Choroid plexus epithelial cell (primary cell): ENCODE results near the gene DNAJC2.

Experiments
- DNase-seq: peaks from one replicate; pipeline ENCODE4 v3.0.0-alpha.2; 2010; ENCODE audit warnings: low read depth
- H3K4me3 ChIP-seq: 2 replicates; pipeline ENCODE4 v1.5.1; 2011; ENCODE audit warnings: low read depth, mild to moderate bottlenecking, control low read depth, low read length, moderate library complexity
- TF ChIP-seq, protein P1 (sequence below): conservative IDR thresholded peaks from 2 replicates; pipeline ENCODE4 v1.5.1; 2011; ENCODE audit warnings: low read depth, mild to moderate bottlenecking, control low read depth, inconsistent platforms, low read length, moderate library complexity

Gene DNAJC2

DNA sequence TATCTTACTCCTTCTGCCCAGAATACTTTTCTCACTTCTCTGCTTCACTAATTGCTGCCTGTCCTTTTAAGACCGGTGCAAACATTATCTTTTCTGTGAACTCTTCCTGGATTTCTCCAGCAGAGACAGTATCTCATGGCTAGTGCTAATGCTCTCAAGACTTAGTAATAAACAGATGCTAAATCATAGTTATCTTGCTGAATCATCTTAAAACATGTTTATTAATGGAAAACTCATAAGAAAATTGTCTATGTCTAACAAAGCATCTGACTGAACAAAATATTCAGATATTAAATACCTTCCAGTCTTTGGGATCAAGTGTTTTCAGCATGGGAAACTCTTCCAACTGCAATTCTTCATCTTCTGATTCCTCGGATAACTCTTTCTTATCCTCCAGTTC is 3.1 kb downstream of the DNAJC2 start:
- TF ChIP-seq, protein P1, sequence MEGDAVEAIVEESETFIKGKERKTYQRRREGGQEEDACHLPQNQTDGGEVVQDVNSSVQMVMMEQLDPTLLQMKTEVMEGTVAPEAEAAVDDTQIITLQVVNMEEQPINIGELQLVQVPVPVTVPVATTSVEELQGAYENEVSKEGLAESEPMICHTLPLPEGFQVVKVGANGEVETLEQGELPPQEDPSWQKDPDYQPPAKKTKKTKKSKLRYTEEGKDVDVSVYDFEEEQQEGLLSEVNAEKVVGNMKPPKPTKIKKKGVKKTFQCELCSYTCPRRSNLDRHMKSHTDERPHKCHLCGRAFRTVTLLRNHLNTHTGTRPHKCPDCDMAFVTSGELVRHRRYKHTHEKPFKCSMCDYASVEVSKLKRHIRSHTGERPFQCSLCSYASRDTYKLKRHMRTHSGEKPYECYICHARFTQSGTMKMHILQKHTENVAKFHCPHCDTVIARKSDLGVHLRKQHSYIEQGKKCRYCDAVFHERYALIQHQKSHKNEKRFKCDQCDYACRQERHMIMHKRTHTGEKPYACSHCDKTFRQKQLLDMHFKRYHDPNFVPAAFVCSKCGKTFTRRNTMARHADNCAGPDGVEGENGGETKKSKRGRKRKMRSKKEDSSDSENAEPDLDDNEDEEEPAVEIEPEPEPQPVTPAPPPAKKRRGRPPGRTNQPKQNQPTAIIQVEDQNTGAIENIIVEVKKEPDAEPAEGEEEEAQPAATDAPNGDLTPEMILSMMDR, result no peak
- H3K4me3 ChIP-seq, result no peak overlapping the region
- DNase-seq, result no peak

DNA sequence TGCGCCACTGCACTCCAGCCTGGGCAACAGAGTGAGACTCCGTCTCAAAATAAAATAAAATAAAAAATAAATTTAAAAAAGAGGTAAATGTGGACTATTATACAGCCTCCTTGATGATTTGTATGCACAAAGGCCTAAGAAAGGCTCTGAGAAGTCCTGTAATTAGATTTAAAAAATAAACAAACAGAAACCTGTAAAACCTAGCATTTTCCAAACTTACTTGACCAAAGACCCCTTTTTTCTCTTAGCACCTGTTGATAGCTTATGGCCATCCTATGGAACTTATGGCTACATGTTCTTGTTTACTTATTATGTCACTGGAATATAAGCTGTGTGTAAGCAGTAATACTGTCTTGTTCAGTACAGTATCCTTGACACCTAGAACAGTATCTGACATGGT is 5.7 kb downstream of the DNAJC2 start:
- TF ChIP-seq, protein P1, result no peak

DNA sequence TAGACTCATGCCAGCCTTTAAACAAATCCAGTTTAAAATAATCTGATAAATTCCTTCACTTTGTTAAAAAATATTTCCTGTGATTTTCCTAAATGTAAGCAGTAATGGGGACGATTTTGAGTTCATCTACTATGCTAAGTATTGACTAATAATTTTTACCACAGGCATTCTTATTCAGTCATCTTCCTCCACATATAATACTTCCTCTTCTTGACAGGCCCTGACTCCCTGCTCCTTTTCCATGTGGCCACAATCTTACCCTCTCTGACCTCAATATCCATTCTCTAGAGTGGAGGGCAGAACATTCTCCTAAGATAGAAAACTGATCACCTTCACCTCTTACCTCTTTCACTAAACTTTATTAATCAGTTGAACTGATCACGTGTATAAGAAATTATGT is 7.8 kb downstream of the DNAJC2 start:
- DNase-seq, result no peak
- TF ChIP-seq, protein P1, result no peak
- H3K4me3 ChIP-seq, result no peak overlapping the region

More for the DNA sequence above, 5.7 kb downstream of the DNAJC2 start:
- H3K4me3 ChIP-seq, result no peak overlapping the region
- DNase-seq, result no peak

DNA sequence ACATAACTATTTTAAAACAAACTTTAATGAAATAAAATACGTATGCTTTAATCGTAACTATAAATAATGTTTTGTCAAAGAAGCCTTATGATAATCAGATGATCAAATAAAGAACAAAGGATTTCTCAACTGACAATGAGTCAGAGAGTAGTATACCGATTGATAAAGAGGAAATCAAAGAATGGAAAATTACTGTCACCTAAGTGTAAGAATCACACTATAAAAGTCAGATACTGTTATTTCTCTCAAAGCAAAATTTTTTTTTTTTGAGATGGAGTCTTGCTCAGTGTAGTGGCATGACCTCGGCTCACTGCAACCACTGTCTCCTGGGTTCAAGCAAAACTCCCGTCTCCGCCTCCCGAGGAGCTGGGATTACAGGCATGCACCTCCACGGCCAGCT is 18.8 kb downstream of the DNAJC2 start:
- no peak for DNase-seq
- TF ChIP-seq, protein P1, result no peak
- no peak overlapping the region for H3K4me3 ChIP-seq

DNA sequence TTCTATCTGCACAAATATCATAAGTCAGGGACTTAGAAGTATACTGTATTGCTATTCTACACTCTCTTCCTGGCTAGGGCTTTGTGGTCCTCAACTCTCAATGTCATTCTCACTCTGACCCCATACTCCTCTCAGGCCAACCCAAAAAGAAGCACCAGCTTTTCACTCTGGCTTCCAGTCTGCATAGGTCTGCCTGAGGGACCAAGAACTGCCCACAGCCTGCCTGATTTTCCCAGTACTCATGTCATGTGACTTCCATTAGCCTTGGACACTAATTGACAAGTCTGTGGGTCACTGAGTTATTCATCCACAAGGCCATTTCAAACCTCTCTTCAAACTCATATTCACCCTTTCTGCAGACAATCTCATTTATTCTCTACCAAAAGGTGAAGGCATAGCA is 27.6 kb downstream of the DNAJC2 start:
- TF ChIP-seq, protein P1, result no peak
- H3K4me3 ChIP-seq, result no peak overlapping the region

DNA sequence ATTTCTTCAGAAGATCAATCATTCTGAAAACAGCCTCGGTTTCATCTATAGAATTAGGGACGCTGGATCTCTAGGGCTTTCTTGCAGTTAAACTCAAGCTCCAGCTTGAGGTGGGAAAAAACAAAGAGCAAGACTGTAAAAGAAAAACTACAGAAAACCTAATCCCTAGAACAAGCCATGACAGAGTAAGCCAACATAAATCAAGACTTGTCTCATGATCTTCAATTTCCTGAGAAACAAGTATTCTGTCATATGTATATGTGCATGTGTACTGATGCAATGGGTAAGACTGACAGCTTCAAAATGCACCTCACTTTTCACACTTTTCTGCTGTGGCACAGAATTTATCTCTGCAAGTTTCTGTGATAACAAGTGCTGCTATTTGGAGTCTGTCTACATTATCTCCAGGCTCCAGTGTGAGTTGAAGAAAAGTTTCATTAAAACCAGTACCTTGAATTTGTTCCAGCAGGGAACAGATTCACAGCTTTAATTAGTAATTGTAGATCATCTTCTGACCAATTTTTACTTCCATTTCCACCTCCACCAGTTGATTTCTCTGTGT is 28.1 kb downstream of the DNAJC2 start:
- TF ChIP-seq, protein P1, result no peak
- no peak overlapping the region for H3K4me3 ChIP-seq
- no peak for DNase-seq

More for the DNA sequence above, 27.6 kb downstream of the DNAJC2 start:
- no peak for DNase-seq

DNA sequence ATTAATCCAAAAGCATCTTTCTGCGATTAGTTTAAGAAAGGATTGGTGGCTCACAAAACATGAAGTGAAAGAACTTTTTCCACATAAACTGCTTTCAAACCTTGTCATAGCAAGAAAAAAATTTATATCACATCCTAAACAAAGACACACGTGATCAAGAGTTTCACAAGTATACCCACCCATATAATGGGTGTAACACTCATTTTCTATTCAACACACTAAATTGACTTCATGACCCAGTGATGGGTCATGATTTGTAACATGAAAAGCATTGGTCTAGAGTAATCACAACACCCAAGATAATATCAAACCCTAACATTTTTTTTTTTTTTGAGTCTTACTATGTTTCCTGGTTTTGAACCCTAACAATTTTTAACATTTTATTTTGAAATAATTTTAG is 29.7 kb downstream of the DNAJC2 start:
- no peak for DNase-seq
- no peak overlapping the region for H3K4me3 ChIP-seq
- TF ChIP-seq, protein P1, result no peak
